LNCaP clone FGC (cell line): Measurements from ENCODE around the gene VAT1L.

Experiments used
- DNase-seq: peaks from one replicate; pipeline ENCODE4 v3.0.0-alpha.2; 2011; ENCODE audit warnings: low read depth
- H3K4me3 ChIP-seq: 2 replicates; pipeline ENCODE4 v1.5.1; 2011; ENCODE audit warnings: mild to moderate bottlenecking, low read depth, low read length, control low read depth
- CTCF ChIP-seq: IDR thresholded peaks from 2 replicates; pipeline ENCODE4 v1.5.1; 2012; ENCODE audit warnings: mild to moderate bottlenecking; ENCODE audit not compliant: control insufficient read depth, insufficient read depth; ENCODE audit errors: extremely low read depth

The VAT1L gene

GRCh38 chr16:77928096-77928495, 139.7 kb downstream of the VAT1L start:
- DNase-seq, result no peak
- H3K4me3 ChIP-seq, result no peak overlapping the region
- no peak for TF ChIP-seq CTCF

GRCh38 chr16:77929004-77929403, 140.6 kb downstream of the VAT1L start:
- no peak for TF ChIP-seq CTCF
- no peak overlapping the region for H3K4me3 ChIP-seq
- DNase-seq, result no peak

- no peak for TF ChIP-seq CTCF
- no peak for DNase-seq
- H3K4me3 ChIP-seq, result no peak overlapping the region
Measured at GRCh38 chr16:77931058-77931457, 142.7 kb downstream of the VAT1L start.

- no peak for TF ChIP-seq CTCF
- no peak overlapping the region for H3K4me3 ChIP-seq
- DNase-seq, result no peak
Measured at GRCh38 chr16:77937473-77938149, 149.2 kb downstream of the VAT1L start.

- no peak overlapping the region for H3K4me3 ChIP-seq
- DNase-seq, result no peak
- no peak for TF ChIP-seq CTCF
Measured at GRCh38 chr16:77938913-77939312, 150.5 kb downstream of the VAT1L start.

GRCh38 chr16:77939968-77940367, 151.6 kb downstream of the VAT1L start:
- no peak for TF ChIP-seq CTCF
- no peak overlapping the region for H3K4me3 ChIP-seq
- no peak for DNase-seq

- no peak overlapping the region for H3K4me3 ChIP-seq
- TF ChIP-seq CTCF, result no peak
- DNase-seq, result no peak
Measured at GRCh38 chr16:77943801-77944200, 155.4 kb downstream of the VAT1L start.
